PFSK-1 (cell line): ENCODE measurements around the gene TIMM21.

Experiments
- FOXP2 ChIP-seq: optimal IDR thresholded peaks from 2 replicates; pipeline ENCODE3; 2011; ENCODE audit warnings: borderline replicate concordance, control low read depth, inconsistent platforms; ENCODE audit not compliant: insufficient read depth; ENCODE audit errors: extremely low read length, extremely low read depth
- POLR2AphosphoS5 ChIP-seq: IDR thresholded peaks from 2 replicates; pipeline ENCODE4 v1.6.1; 2012; ENCODE audit warnings: low read depth, mild to moderate bottlenecking, control low read depth, low read length, moderate library complexity
- REST ChIP-seq, 2 experiments: IDR thresholded peaks; 2 replicates each; pipeline versions ENCODE4 v1.6.1 to v1.8.0; 2011 to 2012; ENCODE audit warnings: low read depth in 2 of 2, low read length in 2 of 2, control low read depth in 1 of 2, inconsistent platforms in 1 of 2, mild to moderate bottlenecking in 1 of 2, moderate library complexity in 1 of 2; ENCODE audit not compliant: insufficient read depth in 1 of 2
- SIN3A ChIP-seq: IDR thresholded peaks from 2 replicates; pipeline ENCODE4 v1.6.1; 2012; ENCODE audit warnings: mild to moderate bottlenecking, low read length, moderate library complexity, borderline replicate concordance; ENCODE audit not compliant: insufficient read depth
- TAF1 ChIP-seq: IDR thresholded peaks from 2 replicates; pipeline ENCODE4 v1.6.1; 2012; ENCODE audit warnings: low read length, control low read depth, borderline replicate concordance; ENCODE audit not compliant: insufficient read depth

Gene TIMM21

GRCh38 chr18:74137920-74138538 lies 10.3 kb upstream of the TIMM21 start:
- TF ChIP-seq REST (IDR thresholded peaks at IDR 0.05; ENCODE audit: insufficient read depth in 1 of 2, low read depth in 2 of 2, low read length in 2 of 2): no peak
- TF ChIP-seq FOXP2: no peak
- TF ChIP-seq TAF1: no peak
- TF ChIP-seq SIN3A: no peak
- TF ChIP-seq POLR2AphosphoS5: no peak

GRCh38 chr18:74139411-74139810 lies 8.9 kb upstream of the TIMM21 start:
- TF ChIP-seq POLR2AphosphoS5 (no peak), FOXP2 (no peak), SIN3A (no peak), REST (IDR thresholded peaks at IDR 0.05; ENCODE audit: insufficient read depth in 1 of 2, low read depth in 2 of 2, low read length in 2 of 2) (no peak), TAF1 (no peak)

DNA sequence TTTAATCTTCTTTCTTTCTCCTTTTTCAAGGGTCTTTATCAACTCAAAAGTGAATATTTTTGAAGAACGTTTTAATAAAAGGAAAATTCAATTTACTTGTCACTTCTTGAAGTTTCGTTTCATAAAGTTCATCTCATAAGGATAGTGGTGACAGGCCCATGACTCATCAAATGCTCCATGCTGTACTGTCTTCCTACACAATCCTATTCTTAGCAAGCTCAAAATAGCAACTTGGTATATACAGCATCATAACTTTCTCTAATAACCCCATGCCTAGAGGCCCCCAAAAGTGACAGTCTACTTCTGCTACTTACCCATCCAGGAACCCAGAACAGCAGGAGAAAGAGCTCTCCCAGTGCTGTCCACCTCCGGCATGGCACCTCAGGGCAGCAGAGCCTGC lies 8.4 kb upstream of the TIMM21 start:
- no peak for TF ChIP-seq SIN3A
- no peak for TF ChIP-seq FOXP2
- TF ChIP-seq TAF1: no peak
- no peak for TF ChIP-seq POLR2AphosphoS5
- no peak for TF ChIP-seq REST (IDR thresholded peaks at IDR 0.05; ENCODE audit: insufficient read depth in 1 of 2, low read depth in 2 of 2, low read length in 2 of 2)

- TF ChIP-seq POLR2AphosphoS5 (no peak), SIN3A (no peak), FOXP2 (no peak), TAF1 (no peak), REST (IDR thresholded peaks at IDR 0.05; ENCODE audit: insufficient read depth in 1 of 2, low read depth in 2 of 2, low read length in 2 of 2) (no peak)
These were observed 7.7 kb upstream of the TIMM21 start for GRCh38 chr18:74140582-74140981.
